K562 (cell line): ENCODE data around the gene CFDP1. TPM values are rescaled to one million over a fixed set of nuclear protein-coding genes. Genes with fewer than 3 reads are reported as not detected.

ENCODE experiments used
- CBX2 ChIP-seq: fragments of 200-600 bp; sonication (generic); IDR thresholded peaks from one replicate; pipeline ENCODE4 v1.6.1; 2012; ENCODE audit warnings: mild to moderate bottlenecking, low read length, inconsistent platforms; ENCODE audit not compliant: insufficient read depth, poor library complexity, severe bottlenecking
- CEBPG ChIP-seq, 3 experiments: fragments of 200-800 bp in 1 of 3; sonication (Bioruptor generic) in 1 of 3; sonication (generic) in 1 of 3; formaldehyde crosslinking in 1 of 3; IDR thresholded peaks in 2 of 3; conservative IDR thresholded peaks in 1 of 3; 2 replicates each; pipeline versions ENCODE4 v1.6.1 to v1.8.0; 2016 to 2022; ENCODE audit warnings: missing compliant biosample characterization in 2 of 3, missing genetic modification characterization in 2 of 3, mild to moderate bottlenecking in 1 of 3, missing genetic modification reagents in 1 of 3
- GABPB1 ChIP-seq: sonication (generic); formaldehyde crosslinking; IDR thresholded peaks from 2 replicates; pipeline ENCODE4 v1.8.0; 2022; ENCODE audit warnings: mild to moderate bottlenecking, missing genetic modification reagents
- GTF3C2 ChIP-seq: IDR thresholded peaks from 3 replicates; pipeline ENCODE4 v1.6.1; 2011; ENCODE audit warnings: borderline replicate concordance, mild to moderate bottlenecking, moderate library complexity; ENCODE audit not compliant: insufficient read length; ENCODE audit errors: extremely low read depth
- HMG20A ChIP-seq: fragments of 450-650 bp; formaldehyde crosslinking; conservative IDR thresholded peaks from 2 replicates; pipeline ENCODE4 v1.4.0; 2020; ENCODE audit warnings: mild to moderate bottlenecking, mixed read lengths
- HMG20B ChIP-seq: fragments of 250-450 bp; sonication (Bioruptor Pico); IDR thresholded peaks from 2 replicates; pipeline ENCODE4 v1.5.0; 2021; ENCODE audit warnings: mild to moderate bottlenecking
- HMGN3 ChIP-seq: IDR thresholded peaks from 2 replicates; pipeline ENCODE4 v1.6.1; 2011; ENCODE audit warnings: borderline replicate concordance, low read depth, mild to moderate bottlenecking, mixed read lengths, low read length; ENCODE audit not compliant: insufficient read length; ENCODE audit errors: extremely low read depth
- HNRNPLL ChIP-seq: fragments of 200-400 bp; formaldehyde crosslinking; IDR thresholded peaks from 2 replicates; pipeline ENCODE4 v1.6.1; 2017; ENCODE audit warnings: low read length, low read depth, mild to moderate bottlenecking; ENCODE audit not compliant: poor library complexity, severe bottlenecking
- HNRNPUL1 ChIP-seq: fragments of 200-400 bp; formaldehyde crosslinking; IDR thresholded peaks from 2 replicates; pipeline ENCODE4 v1.6.1; 2017; ENCODE audit warnings: low read length
- KDM5B ChIP-seq: fragments of 200-600 bp; sonication (generic); IDR thresholded peaks from 2 replicates; pipeline ENCODE4 v1.6.1; 2012; ENCODE audit warnings: low read depth, mild to moderate bottlenecking, moderate library complexity, low read length, control low read depth, inconsistent platforms; ENCODE audit not compliant: insufficient replicate concordance
- MBD1 ChIP-seq: fragments of 250-450 bp; sonication (Bioruptor Pico); IDR thresholded peaks from 2 replicates; pipeline ENCODE4 v1.8.0; 2022; ENCODE audit warnings: inconsistent platforms
- NCOR1 ChIP-seq: fragments of 450-650 bp; IDR thresholded peaks from 2 replicates; pipeline ENCODE4 v1.6.1; 2016; ENCODE audit warnings: mild to moderate bottlenecking, moderate library complexity
- NR0B1 ChIP-seq: fragments of 450-650 bp; IDR thresholded peaks from one replicate; pipeline ENCODE4 v1.6.1; 2018; ENCODE audit warnings: mild to moderate bottlenecking, moderate library complexity; ENCODE audit not compliant: partially characterized antibody
- POLR2AphosphoS5 ChIP-seq: IDR thresholded peaks from 2 replicates; pipeline ENCODE4 v1.6.1; 2011; ENCODE audit warnings: mild to moderate bottlenecking, low read depth, low read length, moderate library complexity; ENCODE audit not compliant: control insufficient read depth, insufficient read depth
- TAL1 ChIP-seq: fragments of 450-650 bp; IDR thresholded peaks from 2 replicates; pipeline ENCODE4 v1.6.1; 2016; ENCODE audit warnings: mild to moderate bottlenecking
- TBP ChIP-seq: optimal IDR thresholded peaks from 2 replicates; pipeline ENCODE3; 2011; ENCODE audit warnings: low read depth, low read length, improper control_type of control experiment
- TGIF2 ChIP-seq: sonication (generic); formaldehyde crosslinking; IDR thresholded peaks from 2 replicates; pipeline ENCODE4 v1.8.1; 2022; ENCODE audit warnings: mild to moderate bottlenecking, missing genetic modification reagents, moderate library complexity
- polyA plus RNA-seq, 8 experiments: library from polyadenylated mRNA; depleted of rRNA in 4 of 8; stranded (reverse) in 5 of 8; unstranded in 3 of 8; fragments of >200 nt; fragmentation: Nextera tagmentation in 2 of 8; fragmentation: Illumina TruSeq in 1 of 8; extraction: Ambion mirVana in 2 of 8; extraction: Trizol in 1 of 8; gene quantifications; 2 replicates each; pipeline versions ENCODE4 v1.2.1 to v1.2.3, GENCODE V29; 2011 to 2014; ENCODE audit warnings: inconsistent platforms in 1 of 8, missing spikeins in 1 of 8
- total RNA-seq, 7 experiments: library from RNA; depleted of rRNA in 6 of 7; stranded (reverse); fragments of >200 nt in 6 of 7; fragmentation: Illumina TruSeq in 2 of 7; extraction: Trizol in 2 of 7; gene quantifications; 2 replicates each; pipeline versions ENCODE4 v1.2.1 to v1.2.3, GENCODE V29; 2011 to 2021; ENCODE audit warnings: low replicate concordance in 1 of 7
- TF ChIP-seq, protein P1 (sequence below): fragments of 250-450 bp; sonication (Bioruptor Pico); IDR thresholded peaks from 2 replicates; pipeline ENCODE4 v1.5.0; 2022; ENCODE audit warnings: mild to moderate bottlenecking

The CFDP1 gene
- total and polyA plus RNA-seq, 9 of the 15 experiments (the other 6 are each of a cell fraction or from before 2014, with no cell fraction given): 31.5 to 78.4 (median 61.7) TPM

GRCh38 chr16:75265911-75266701, 167.2 kb downstream of the CFDP1 start (continued):
- TF ChIP-seq POLR2AphosphoS5 (0 out of 2 replicates have a peak, but pooled peaks have one; percentile 23), CEBPG (CRISPR knock-in tag; IDR thresholded peaks at IDR 0.05) (no peak), CEBPG (tag; conservative IDR thresholded peaks at IDR 0.05 in 1 of 2, IDR thresholded peaks at IDR 0.05 in 1 of 2) (no peak), HNRNPLL (no peak), KDM5B (peak; percentile 17), MBD1 (CRISPR knock-in tag) (no peak), TAL1 (no peak), TGIF2 (no peak), HMGN3 (peak; percentile 76), GTF3C2 (no peak), GABPB1 (peak; percentile 57; the same call in 1 of the 2 replicates), CBX2 (no peak), HMG20B (no peak), TBP (peak; percentile 50), HMG20A (no peak), NR0B1 (no peak), HNRNPUL1 (no peak), NCOR1 (no peak)
- TF ChIP-seq, protein P1, sequence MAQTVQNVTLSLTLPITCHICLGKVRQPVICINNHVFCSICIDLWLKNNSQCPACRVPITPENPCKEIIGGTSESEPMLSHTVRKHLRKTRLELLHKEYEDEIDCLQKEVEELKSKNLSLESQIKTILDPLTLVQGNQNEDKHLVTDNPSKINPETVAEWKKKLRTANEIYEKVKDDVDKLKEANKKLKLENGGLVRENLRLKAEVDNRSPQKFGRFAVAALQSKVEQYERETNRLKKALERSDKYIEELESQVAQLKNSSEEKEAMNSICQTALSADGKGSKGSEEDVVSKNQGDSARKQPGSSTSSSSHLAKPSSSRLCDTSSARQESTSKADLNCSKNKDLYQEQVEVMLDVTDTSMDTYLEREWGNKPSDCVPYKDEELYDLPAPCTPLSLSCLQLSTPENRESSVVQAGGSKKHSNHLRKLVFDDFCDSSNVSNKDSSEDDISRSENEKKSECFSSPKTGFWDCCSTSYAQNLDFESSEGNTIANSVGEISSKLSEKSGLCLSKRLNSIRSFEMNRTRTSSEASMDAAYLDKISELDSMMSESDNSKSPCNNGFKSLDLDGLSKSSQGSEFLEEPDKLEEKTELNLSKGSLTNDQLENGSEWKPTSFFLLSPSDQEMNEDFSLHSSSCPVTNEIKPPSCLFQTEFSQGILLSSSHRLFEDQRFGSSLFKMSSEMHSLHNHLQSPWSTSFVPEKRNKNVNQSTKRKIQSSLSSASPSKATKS: no peak
